GM18873 (cell line): Measurements from ENCODE around the gene SETD6.

Source experiments
- ATAC-seq: cut with Tn5 transposase; IDR thresholded peaks from one replicate; pipeline ENCODE4 v1.9.1; 2021; ENCODE audit warnings: mild to moderate bottlenecking, moderate library complexity, moderate number of reproducible peaks; ENCODE audit not compliant: unreplicated experiment, low FRiP score

Gene SETD6

DNA sequence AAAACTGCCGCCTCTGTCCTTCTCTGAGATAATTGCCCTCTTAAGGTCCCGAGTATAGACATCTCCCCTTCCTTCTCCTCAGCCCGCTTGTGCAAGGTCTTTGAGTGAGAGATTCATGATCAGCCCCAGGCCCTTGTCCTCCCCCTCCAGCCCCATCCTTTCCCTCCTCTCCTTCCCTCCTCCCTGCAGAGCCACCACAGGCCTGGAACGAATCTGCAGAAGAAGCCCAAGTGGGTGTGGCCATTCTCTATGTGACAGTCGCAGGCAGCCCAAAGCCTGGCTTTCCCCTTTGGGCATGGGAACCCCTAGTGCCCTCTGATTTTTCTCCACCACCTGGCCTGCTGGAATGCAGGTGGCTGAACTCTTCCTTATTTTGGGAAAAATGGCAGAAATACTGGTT is 22.6 kb upstream of the SETD6 start:
- ATAC-seq: no peak

- no peak for ATAC-seq
These were observed 21.4 kb upstream of the SETD6 start for GRCh38 chr16:58493756-58494431.

DNA sequence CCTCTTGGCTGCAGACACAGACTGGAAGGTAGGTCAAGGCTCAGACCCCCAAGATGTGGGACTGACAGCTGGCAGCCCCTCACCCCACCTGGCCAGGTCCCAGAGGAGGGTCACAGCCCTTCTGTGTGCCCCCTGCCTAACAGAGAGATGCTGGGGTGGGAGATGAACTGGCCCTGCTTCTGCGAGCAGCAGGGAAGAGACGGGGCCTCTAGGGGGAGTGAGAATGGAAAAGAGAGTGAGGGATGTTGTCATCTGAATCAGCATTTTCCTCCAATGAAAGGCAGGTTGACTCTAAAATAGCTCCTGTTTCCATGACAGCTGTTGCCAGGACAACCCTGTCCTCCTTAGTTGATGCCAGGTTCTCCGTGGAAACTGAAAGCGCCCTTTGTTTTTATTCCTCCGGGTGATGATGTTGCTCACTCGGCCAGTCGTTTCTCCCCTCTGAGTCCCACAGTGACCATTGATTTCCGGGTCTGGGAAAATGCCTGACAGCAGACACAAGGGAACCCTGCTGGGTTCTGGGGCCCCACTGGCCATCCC is 20.3 kb upstream of the SETD6 start:
- ATAC-seq: no peak

- ATAC-seq: no peak
These were observed 19.6 kb upstream of the SETD6 start for GRCh38 chr16:58495521-58496331.

DNA sequence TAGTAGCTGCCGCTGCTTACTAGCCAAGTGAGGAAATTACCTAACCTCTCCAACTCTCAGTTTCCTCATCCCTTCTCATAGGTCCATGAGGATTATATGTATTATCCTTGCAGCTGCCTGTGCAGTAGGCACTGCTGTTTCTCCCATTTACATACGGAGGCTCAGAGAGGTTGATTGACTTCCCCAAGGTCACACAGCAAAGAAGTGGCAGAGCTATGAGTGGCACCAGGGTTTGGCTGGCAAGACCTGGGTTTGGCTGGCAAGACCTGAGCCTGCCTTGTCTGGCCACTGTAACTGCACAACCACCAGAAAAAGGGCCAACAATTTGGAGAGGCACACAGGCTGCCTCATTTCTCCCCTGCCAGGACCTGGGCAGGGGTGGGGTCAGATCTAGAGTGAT is 17.8 kb upstream of the SETD6 start:
- ATAC-seq: no peak

DNA sequence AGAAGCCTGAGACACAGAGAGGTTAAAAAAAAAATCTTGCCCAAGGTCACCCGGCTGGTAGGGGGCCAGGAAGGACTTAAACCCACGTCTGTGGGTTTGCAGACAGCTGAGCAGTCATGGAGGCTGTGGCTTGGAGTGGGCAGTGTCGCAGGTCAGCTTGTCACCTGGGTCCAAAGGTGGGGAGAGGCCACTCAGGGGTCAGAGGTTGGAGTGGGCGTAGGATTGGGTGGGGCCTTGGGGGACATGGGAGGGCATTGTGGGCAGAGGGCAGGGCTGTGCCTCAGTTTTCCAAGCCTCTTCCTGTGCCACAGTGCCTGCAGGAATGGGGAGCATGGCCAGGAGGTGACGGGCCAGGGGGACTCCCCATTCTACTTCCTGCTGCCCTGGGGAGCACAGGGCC is 17.4 kb upstream of the SETD6 start:
- ATAC-seq: no peak

GRCh38 chr16:58498341-58499091 is 16.8 kb upstream of the SETD6 start:
- ATAC-seq: no peak

DNA sequence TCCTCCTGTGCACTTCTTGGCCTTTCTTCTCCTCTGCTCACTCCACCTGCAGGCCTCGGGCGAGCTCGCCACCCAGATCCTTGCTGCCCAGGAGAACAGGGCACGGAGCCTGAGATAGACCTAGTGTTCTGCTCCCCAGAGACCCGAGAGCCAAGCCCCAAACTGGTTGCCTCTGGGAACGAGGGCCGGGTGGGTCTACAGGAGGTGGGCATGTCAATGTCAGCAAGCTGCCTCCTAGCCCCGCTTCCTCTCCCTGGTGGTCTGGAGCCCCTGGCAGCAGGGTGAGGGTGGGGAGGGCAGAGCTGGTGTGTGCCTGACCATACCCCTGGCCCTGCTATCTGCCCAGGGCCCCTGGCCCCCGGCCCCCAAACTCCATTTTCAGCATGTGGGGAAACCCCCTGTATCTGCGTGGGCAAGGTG is 16.2 kb upstream of the SETD6 start:
- no peak for ATAC-seq

DNA sequence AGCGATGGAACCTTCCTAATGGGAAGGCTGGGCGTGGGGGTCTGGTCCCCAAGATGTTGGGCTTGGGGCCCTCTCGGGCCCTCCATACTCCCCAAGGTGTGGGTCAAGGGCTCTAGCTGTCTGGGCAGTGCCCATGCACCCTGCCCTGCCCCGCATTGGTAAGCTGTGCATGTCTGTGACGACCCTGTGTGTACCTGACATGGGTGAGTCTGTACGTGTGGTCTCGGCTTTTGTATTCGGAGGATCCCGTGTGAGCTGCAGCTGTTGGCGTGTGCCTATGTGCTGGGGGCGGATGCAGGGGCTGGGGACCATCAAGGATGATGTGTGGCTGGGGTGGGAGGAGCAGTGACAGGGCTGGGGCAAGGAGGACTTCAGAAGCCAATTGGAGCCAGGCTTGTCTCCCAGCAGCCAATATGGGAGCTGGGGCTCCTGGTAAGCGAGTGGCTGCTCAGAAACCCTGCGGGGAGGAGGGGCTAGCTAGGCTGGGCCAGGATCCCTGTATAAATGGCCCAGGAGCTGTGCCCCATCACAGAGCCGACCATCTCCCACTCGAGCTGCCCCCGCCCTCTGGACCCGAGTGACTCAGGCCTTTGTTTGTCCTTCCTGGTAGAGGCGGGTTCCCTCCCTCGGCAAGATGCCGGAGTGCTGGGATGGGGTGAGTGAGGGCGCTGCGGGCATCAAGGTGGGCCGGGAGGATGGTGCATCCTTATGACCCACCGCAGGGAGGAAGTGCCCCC is 15.5 kb upstream of the SETD6 start, which contains the start of gene NDRG4:
Gene NDRG4, plus strand, starts transcription at position 529 of the 737 bp plus-strand sequence. Its CDS starts 106 bp downstream, at position 635.
- ATAC-seq: no peak

GRCh38 chr16:58500430-58501241 is 14.7 kb upstream of the SETD6 start:
- no peak for ATAC-seq

DNA sequence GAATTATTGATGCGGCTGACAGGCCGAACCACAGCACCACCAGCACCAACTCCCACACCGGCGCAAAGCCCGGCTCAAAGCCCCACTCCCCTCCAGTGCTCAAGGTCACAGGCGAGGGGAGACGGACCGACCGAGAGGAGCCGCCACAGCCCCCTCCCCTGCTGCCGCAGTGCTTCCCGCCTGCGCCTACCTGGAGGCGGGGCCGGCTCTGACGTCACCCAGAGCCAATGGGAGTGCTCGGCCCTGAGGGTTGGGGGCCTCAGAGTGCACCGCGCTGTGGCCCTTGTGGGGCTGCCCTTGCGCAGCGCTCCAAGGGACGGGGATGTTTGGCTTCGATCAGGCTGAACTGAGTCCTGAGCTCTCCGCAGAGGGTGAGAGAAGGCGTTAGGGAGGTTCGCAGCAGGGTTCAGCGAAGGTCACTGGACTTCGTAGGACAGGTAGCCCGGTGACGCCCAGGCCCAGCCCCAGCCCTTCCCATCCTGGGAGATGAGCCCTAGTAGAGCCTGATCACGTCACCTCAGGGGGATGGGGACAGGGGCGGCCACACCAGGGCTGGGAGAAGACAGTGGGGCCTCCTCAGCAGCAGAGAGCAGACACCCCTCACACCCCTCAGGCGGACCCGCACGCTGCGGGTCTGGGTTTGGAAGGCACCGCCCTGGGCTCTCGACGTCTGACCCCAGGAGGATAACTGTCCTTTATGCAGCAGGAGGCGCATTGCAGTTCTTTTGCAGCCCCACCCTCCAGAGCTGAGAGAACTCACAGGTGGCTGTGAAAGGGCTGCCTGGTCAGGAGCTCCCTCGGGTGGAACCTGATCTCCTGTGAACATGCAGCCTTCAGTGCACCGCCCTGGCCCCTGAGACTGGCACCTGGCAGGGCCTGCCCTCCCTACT is 13.8 kb upstream of the SETD6 start:
- ATAC-seq: no peak

DNA sequence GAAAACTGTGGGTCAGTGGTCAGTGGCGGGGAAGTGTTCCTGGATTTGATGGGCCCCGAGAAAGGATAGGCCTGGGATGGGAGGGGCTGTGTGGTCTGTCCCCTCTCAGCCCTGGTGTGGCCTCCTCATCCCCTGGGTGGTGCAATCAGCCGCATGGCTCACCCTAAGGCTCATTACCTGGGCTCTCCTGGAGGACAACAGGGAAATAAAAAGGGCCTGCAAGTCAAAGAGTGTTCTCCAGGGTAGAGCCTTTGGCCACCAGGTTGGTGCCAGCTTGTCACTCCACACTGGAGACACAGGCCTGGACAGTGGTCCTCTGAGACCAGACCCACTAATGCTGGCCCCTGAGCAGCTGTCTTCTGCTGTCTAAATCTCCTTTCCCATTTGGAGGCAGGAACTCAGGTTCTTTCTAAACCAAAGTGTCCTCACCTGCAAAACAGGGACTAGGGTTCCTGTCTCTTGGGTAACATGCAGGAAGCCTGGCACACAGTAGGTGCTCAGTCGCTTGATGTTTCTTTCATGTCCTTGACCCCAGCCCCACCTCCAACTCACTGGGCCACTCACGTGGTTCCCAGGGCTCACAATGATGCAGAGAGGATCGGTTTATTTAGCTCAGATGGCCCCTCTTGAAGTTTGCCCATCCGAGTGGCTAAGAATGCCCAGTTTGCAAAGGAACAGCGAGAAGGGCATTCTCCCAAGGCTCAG is 12.9 kb upstream of the SETD6 start:
- no peak for ATAC-seq

DNA sequence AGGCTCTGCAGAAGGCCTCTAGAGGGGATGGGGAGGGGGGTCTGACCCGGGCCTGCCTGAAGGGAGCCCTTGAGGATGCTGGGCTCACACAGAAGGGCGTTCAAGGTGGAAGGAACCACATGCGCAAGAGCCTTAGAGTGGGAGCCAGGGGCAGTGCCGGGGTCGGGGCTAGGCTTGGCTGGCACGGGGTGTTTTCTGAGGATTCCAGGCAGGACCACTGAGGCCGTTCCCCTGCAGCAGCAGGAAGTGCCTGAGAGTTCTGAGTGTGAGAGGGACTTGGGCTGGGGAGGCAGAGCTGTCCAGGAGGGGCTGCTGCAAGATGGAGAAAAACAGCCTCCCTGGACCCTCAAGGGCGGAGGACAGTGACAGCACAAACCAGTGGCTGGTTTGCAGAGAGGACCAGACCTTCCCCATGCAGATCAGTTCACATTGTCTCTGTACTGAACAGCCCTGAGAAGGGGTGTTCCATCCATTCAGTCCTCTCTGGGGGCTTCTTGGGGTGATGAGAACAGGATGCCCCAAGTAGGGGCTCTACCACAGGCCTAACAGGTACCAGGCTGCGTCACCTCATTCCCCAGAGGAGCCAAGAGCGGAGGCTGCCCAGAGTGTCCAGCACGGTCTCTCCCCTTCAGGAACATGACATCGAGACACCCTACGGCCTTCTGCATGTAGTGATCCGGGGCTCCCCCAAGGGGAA is 12.0 kb upstream of the SETD6 start:
- ATAC-seq: no peak

- no peak for ATAC-seq
These were observed 11.2 kb upstream of the SETD6 start for GRCh38 chr16:58503863-58504688.

DNA sequence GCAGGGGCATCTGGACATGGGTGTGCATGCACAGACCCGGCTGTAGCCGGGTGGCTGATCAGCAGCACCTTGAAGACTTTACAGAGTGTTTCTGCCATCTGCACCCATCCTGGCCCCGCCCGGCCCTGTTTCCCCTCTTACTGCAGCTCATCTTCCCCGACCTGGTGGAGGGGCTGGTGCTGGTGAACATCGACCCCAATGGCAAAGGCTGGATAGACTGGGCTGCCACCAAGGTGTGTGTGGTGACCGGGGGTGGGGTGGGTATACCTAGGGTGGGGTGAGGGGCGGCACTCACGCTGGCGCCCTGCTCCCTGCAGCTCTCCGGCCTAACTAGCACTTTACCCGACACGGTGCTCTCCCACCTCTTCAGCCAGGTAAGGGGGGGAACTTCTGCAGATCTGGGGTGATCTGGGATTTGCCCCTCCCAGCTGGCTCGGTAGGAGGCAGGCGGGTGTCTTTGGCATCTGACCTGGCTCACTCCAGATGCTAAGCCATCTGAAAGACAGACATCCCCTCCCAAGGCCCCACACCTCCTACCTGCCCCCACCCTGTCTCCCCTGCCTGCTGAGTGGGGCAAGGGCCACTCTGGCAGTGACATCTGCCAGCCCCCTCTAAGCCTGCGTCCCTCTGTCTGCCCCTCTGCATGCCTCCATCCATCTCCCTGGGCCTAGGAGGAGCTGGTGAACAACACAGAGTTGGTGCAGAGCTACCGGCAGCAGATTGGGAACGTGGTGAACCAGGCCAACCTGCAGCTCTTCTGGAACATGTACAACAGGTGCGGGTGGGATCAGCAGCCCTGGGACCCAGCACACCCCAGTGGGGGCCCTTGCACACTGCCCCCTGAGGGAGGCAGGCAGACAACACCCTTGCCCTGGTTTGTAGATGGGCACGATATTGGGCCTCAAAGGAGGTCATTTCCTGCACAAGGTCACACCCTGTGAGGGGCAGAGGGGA is 8.8 kb upstream of the SETD6 start:
- no peak for ATAC-seq
